ENCODE results near the gene HDAC4.

The HDAC4 gene

GRCh38 chr2:239396881-239397681 is 3.7 kb downstream of the HDAC4 start:
- peak in 1 of 3 experiments; percentile 6 for DNase-seq

DNA sequence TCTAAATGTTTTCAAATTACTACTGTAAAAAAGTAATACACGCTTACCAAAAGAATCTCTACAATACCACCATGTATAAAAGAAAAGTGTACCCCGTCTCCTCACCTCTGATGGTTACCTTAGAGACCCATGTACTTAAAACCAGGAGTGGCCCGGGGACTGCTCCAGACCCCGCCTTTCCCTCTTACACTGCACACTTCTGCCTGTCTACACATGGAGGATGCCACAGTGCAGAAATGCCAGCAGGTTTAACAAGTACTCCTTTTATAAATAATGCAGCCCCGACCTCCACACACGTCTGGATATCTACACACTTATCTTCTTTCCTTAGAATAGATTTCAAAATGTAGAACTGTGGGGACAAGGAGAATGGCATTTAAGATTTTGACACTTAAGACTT is 5.3 kb downstream of the HDAC4 start:
- no peak for DNase-seq

DNA sequence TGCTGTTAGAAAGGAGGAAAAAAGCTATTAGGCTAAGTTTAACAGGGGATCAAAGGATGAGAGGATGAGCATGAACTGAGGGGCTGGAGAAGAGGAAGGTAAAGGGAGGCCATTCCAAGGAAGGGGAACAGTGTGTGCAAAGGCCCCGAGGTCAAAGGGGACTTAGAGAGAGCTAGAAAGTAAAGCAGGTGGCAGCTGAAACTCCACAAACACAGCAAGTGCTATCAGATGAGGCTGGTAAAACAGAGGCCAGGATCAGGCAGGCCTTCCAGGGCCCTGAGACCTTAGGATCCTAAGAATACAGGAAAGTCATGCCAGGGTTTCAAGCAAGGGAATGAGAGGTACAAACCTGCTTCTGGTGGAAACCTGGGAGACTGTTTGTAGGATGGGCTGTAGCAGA is 5.8 kb downstream of the HDAC4 start:
- no peak for DNase-seq

GRCh38 chr2:239394346-239394945 is 6.4 kb downstream of the HDAC4 start:
- peak in 2 of 3 experiments; percentile 44 to 56 for DNase-seq

GRCh38 chr2:239393941-239394340 is 6.9 kb downstream of the HDAC4 start:
- peak in 2 of 3 experiments; percentile 30 to 39 for DNase-seq

GRCh38 chr2:239393388-239393940 is 7.4 kb downstream of the HDAC4 start:
- no peak for DNase-seq

GRCh38 chr2:239392688-239393387 is 8.0 kb downstream of the HDAC4 start:
- DNase-seq, result no peak

DNA sequence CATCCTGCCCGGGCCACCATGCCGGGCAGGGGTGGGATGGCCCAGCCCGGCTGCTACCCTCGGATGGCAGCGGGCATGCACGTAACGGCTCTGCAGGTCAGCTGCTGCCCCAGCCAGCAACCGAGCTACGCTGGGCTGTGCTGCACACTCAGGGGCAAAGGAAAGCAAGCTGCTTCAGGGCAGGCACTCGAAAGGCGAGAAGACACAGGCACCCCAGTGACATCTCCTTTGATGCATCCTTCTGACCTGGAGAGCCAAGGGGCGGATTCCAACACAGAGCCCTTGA is 8.8 kb downstream of the HDAC4 start:
- DNase-seq, result no peak

GRCh38 chr2:239391286-239392071 is 9.3 kb downstream of the HDAC4 start:
- no peak for DNase-seq

GRCh38 chr2:239390546-239391285 is 10.1 kb downstream of the HDAC4 start:
- DNase-seq, result no peak

DNA sequence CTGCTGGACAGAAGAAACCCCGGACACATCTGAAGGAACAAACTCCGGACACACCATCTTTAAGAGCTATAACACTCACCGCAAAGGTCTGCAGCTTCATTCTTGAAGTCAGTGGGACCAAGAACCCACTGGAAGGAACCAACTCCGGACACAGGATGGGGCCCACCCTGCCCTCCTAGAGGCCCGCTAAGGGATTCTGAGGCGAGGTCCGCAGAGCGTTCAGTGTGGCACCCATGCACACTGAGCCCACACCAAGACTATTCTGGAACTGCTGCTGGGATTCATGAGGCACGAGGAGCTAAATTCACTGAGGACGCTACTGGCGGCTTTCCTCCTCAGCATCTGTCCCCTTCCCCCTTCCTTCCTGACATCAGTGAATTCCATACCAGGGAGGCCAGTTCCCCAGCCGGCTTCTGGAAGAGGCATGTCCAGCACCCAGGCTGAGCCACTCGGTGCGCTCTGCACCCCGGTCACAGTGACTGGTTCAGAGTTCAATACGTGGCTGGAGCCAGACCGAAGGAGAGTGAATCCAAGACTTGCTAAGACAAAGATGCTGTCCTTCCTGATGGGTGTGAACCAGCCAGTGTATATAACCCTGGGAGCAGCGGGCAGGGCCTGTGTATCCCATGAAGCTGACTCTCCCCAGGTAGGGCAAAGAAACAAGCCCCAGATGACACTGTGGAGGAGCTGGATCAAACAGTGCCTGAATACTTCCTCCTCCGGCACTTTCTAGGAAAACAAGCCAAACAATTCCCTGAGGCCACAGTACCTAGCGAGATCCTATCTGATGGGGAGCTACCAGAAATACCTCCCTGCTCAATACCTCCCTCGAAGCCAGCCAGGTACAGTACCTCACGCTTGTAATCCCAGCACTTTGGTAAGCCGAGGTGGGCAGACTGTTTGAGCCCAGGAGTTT is 11.1 kb downstream of the HDAC4 start:
- no peak for DNase-seq

- no peak for DNase-seq
These were observed 12.3 kb downstream of the HDAC4 start for GRCh38 chr2:239388236-239389151.

DNA sequence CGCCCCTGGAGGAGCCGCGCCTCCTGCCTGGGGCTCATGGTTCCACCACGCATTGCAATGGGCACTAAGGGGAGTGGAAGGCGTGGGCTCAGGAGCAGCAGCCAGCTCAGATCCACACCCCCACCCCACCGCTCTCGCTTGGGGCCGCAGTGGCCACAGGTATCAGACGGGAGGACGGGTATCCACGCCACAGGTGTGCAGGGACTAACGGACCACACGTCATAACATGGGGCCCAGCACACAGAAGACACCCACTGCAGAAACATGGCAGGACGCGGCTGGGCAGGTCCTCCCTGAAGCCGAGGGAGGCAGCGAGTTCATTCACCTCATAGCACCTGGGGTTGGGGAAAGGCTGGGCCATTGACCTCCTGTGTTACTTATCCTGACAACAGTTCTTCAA is 13.0 kb downstream of the HDAC4 start:
- no peak for DNase-seq

DNA sequence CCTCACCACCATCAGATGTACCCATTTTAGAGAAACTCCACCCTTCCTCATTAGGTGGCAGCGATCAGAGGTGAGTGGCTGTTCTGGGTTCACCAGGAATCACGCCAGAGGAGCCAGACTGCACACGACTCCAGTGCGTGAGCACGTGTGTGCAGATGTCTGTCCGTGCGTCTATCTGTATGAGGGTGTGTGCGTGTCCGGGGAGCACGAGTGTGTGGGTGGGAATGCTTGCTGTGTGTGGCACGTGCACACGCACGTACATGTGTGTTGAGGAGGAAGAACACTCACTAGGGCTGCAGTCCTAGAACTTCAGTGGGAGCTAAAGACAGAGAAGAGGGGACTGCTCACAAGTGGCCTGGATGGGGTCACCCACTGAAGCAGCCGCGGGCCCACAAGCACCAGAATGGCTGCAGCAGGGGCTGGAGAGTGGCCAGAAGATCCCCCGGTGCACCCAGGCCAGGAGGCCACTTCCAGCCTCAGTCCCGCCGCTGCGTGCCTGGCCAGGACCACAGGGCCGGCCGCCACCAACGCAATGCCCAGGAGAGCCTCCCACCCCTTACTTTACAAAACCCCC is 13.9 kb downstream of the HDAC4 start:
- DNase-seq, result no peak

DNA sequence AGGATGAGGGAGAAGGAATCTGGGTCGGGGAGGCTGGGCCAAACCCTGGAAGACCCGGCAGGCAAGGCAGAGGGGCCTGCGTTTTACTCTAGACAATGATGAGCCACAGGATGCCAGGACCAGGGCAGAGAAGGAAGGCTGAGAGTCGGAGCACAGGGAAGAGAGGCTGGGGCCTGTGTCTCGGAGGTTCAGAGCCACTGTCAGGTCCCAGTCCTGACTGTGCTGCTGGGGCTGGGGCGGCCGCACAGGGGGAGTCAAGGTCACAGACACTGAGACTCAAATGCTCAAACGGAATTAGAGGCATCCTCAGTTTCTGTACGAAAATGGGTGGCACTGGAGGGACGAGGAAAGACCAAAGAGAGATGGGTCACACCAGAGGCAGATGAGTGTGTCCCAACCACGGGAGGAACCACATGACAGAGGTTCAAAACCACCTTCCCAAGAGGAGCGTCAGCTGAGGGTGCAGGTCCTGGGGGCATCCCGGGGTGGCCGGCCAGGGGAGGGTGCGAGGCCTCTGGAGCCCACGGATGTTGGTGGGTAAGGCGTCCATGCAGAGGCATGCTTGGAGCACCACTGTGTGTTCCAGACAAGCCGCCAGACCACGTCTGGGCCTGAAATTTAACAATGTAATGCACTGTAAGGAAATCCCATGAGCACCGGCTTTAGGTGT is 14.7 kb downstream of the HDAC4 start:
- no peak for DNase-seq

DNA sequence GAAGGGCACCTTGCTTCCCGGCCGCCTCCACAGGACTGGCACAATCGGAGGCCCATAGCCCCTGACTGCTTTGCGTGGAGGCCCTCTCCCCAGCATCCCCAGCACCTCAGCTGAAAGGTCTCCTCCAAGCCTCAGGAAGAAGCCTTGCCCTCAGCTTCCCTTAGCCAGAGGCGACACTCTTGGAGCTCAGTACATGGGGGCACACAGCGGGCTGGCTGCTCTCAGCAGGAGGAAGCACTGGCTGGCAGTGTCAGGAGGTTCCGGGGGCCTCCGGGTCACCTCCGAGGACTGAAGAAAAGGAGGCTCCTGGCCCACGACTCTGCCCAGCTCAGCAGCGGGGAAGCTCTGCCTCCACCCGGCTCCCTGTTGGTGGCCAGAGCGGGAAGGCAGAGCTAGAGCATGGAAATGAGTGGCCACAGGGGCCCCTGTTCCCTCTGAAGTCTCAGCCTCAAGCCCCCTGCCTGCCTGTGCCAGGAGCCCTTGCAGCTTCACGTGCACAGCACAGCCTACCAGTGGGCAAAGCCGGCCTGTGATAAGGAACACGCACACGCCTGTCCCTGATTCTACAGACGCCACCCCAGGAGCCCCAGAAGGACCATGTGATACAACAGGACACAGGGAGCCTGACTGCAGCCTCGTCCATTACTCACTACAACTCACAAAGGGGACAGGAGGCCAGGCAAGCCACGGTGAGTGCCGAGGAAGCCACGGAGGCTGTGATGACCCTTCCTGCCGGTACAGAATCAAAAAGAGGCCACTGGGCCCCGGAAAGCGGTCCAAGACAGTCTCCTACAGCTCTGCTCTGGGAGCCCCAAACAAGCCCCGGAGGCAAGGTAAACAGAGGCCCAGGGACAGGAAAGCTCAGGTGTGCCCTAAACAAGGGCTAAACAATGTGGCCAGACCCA is 15.5 kb downstream of the HDAC4 start:
- no peak for DNase-seq

DNA sequence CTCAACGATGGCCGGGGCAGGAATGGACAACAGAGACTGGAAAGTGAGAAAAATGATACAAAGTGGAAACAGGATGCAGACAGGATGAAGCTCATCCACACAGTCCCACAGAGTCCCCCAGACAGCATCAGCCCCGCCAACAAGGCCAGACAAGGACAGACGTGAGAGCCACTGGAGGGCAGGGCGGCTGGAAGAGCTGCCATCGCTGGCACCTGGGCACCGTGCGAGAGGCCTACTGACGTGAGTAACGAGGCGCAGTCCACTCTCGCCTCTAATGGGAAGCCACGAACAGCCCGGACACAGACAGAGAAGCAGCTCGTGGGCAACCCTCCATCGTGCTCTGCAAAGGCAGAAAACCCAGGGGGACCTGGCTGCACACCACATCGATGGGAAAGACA is 17.1 kb downstream of the HDAC4 start:
- DNase-seq, result no peak

All from NCI-H1417 (cell line).